HepG2 (cell line): ENCODE data around the gene PRRC2A. TPM values are rescaled to one million over a fixed set of nuclear protein-coding genes. Genes with fewer than 3 reads are reported as not detected.
A peak's percentile ranks its signal among the peaks of the same experiment; 100 is the strongest.

Experiments used
- ATAC-seq: fragments of 200-7000 bp; cut with Tn5 transposase; 3 replicates; pipeline ENCODE4 v1.9.1; 2020; ENCODE audit warnings: mild to moderate bottlenecking, moderate library complexity
- BruUV-seq: library from RNA; stranded (reverse); fragments of 400-500 nt; replicated peaks from 2 replicates; lab custom pipeline; 2021; lab: Mats Ljungman, UMichigan
- CTCF ChIA-PET: fragments of 300-600 bp; formaldehyde crosslinking; extraction: SDS; loops from one replicate; lab custom pipeline; 2021; ENCODE audit warnings: low total read pairs, inconsistent platforms, low intra/inter-chr PET ratio; lab: Yijun Ruan, JAX
- POLR2A ChIA-PET: fragments of 350-600 bp; sonication (Branson Sonifier 250); formaldehyde crosslinking; loops from one replicate; lab custom pipeline; 2020; ENCODE audit warnings: antibody characterized with exemption, inconsistent platforms; lab: Yijun Ruan, JAX
- DNase-seq: peaks from one replicate; pipeline ENCODE4 v3.0.0-alpha.2; 2015; ENCODE audit warnings: low spot score
- FAIRE-seq: peaks from 3 replicates; lab custom pipeline; 2011; peaks lifted over from hg19 to GRCh38; lab: Jason Lieb, UNC
- H2AFZ ChIP-seq: one replicate; pipeline ENCODE4 v1.6.1; 2011; ENCODE audit warnings: low read length, inconsistent platforms
- H3K27ac ChIP-seq: fragments of 300-600 bp; 3 replicates; pipeline ENCODE4 v1.8.0; 2011; ENCODE audit warnings: mixed run types, mild to moderate bottlenecking, mixed read lengths, low read length, inconsistent platforms; ENCODE audit not compliant: insufficient read depth; ENCODE audit errors: extremely low read length
- H3K27me3 ChIP-seq, 2 experiments: fragments of 200-600 bp in 1 of 2; 2 replicates in 1 of 2; 3 replicates in 1 of 2; pipeline versions ENCODE4 v1.6.0 to v1.8.0; 2011; ENCODE audit warnings: low read length in 2 of 2, mild to moderate bottlenecking in 2 of 2, moderate library complexity in 2 of 2, inconsistent platforms in 1 of 2; ENCODE audit not compliant: insufficient read depth in 2 of 2, control insufficient read depth in 1 of 2
- H3K36me3 ChIP-seq, 2 experiments: fragments of 200-600 bp in 1 of 2; replicated peaks in 1 of 2; 2 replicates in 1 of 2; 3 replicates in 1 of 2; pipeline versions ENCODE4 v1.5.1 to v1.8.0; 2011; ENCODE audit warnings: low read length in 2 of 2, inconsistent platforms in 1 of 2; ENCODE audit not compliant: insufficient read depth in 2 of 2, control insufficient read depth in 1 of 2
- H3K4me1 ChIP-seq: 2 replicates; pipeline ENCODE4 v1.5.1; 2012; ENCODE audit warnings: low read length, inconsistent platforms; ENCODE audit not compliant: insufficient read depth
- H3K4me2 ChIP-seq: 2 replicates; pipeline ENCODE4 v1.6.0; 2011; ENCODE audit warnings: low read depth, low read length, inconsistent platforms
- H3K4me3 ChIP-seq, 3 experiments: fragments of 200-600 bp in 1 of 3; sonication (generic), shearing (Covaris generic) in 1 of 3; replicated peaks in 1 of 3; 2 replicates each; pipeline ENCODE4 v1.5.1; 2011 to 2016; ENCODE audit warnings: low read length in 3 of 3, inconsistent platforms in 2 of 3, low read depth in 2 of 3, mild to moderate bottlenecking in 2 of 3, control low read depth in 1 of 3, mixed read lengths in 1 of 3; ENCODE audit not compliant: insufficient read depth in 1 of 3
- H3K79me2 ChIP-seq: one replicate; pipeline ENCODE4 v1.6.1; 2011; ENCODE audit warnings: low read length, inconsistent platforms; ENCODE audit not compliant: insufficient read depth
- H3K9ac ChIP-seq: 2 replicates; pipeline ENCODE4 v1.6.0; 2011; ENCODE audit warnings: mild to moderate bottlenecking, low read depth, low read length, inconsistent platforms; ENCODE audit not compliant: insufficient read depth
- H3K9me3 ChIP-seq: 2 replicates; pipeline ENCODE4 v1.5.1; 2012; ENCODE audit warnings: mild to moderate bottlenecking, low read length
- H4K20me1 ChIP-seq: 2 replicates; pipeline ENCODE4 v1.6.0; 2011; ENCODE audit warnings: inconsistent platforms, mild to moderate bottlenecking, low read length, moderate library complexity; ENCODE audit not compliant: insufficient read depth
- ARNTL ChIP-seq: sonication (generic); formaldehyde crosslinking; IDR thresholded peaks from 2 replicates; pipeline ENCODE4 v1.4.0; 2020; ENCODE audit warnings: mild to moderate bottlenecking, missing genetic modification reagents
- KLF16 ChIP-seq, 2 experiments: sonication (generic) in 1 of 2; formaldehyde crosslinking in 1 of 2; IDR thresholded peaks; 2 replicates each; pipeline versions ENCODE4 v1.6.1 to v1.8.0; 2016 to 2023; ENCODE audit warnings: missing genetic modification reagents in 2 of 2, missing compliant biosample characterization in 1 of 2
- PHF20 ChIP-seq: sonication (generic); formaldehyde crosslinking; IDR thresholded peaks from 2 replicates; pipeline ENCODE4 v1.5.0; 2020; ENCODE audit warnings: mild to moderate bottlenecking, missing genetic modification reagents
- RBFOX2 ChIP-seq: fragments of 200-400 bp; formaldehyde crosslinking; IDR thresholded peaks from 2 replicates; pipeline ENCODE4 v1.6.1; 2017; ENCODE audit warnings: low read depth, mild to moderate bottlenecking, low read length
- SRSF4 ChIP-seq: fragments of 200-400 bp; formaldehyde crosslinking; IDR thresholded peaks from one replicate; pipeline ENCODE4 v1.6.1; 2018; ENCODE audit warnings: mild to moderate bottlenecking, low read depth, low read length, moderate library complexity; ENCODE audit not compliant: poor library complexity, severe bottlenecking
- THAP11 ChIP-seq: IDR thresholded peaks from 2 replicates; pipeline ENCODE4 v1.6.1; 2016; ENCODE audit warnings: missing biosample characterization, missing genetic modification reagents
- ZNF335 ChIP-seq: sonication (generic); formaldehyde crosslinking; IDR thresholded peaks from 2 replicates; pipeline ENCODE4 v1.4.0; 2020; ENCODE audit warnings: missing genetic modification reagents
- ZNF337 ChIP-seq: sonication (generic); formaldehyde crosslinking; IDR thresholded peaks from 2 replicates; pipeline ENCODE4 v1.5.1; 2020; ENCODE audit warnings: missing genetic modification reagents, low read depth, mild to moderate bottlenecking, borderline replicate concordance
- ZNF552 ChIP-seq: sonication (generic); formaldehyde crosslinking; IDR thresholded peaks from 2 replicates; pipeline ENCODE4 v1.9.0; 2022; ENCODE audit warnings: missing genetic modification reagents, mild to moderate bottlenecking, borderline replicate concordance
- ZNF749 ChIP-seq: sonication (generic); formaldehyde crosslinking; IDR thresholded peaks from 2 replicates; pipeline ENCODE4 v1.8.0; 2022; ENCODE audit warnings: mild to moderate bottlenecking, missing genetic modification reagents, moderate library complexity, borderline replicate concordance
- ZNF883 ChIP-seq: sonication (generic); formaldehyde crosslinking; IDR thresholded peaks from 2 replicates; pipeline ENCODE4 v1.5.1; 2020; ENCODE audit warnings: mild to moderate bottlenecking, missing genetic modification reagents; ENCODE audit errors: not compliant biosample characterization
- WGBS: methylation state at CpG from one replicate; pipeline ENCODE4 v1.1.6; 2017; ENCODE audit warnings: low lambda C conversion rate; 5-methylcytosine and 5-hydroxymethylcytosine counted together
- in situ Hi-C: cut with HindIII; loops from 2 replicates; pipeline ENCODE4 v1.10.0; 2017; ENCODE audit warnings: low pct_unique_long_range_greater_than_20kb; ENCODE audit not compliant: extremely low pct_ligation_motif_present
- intact Hi-C: fragments of 100-400 bp; cut with micrococcal nuclease; formaldehyde crosslinking; loops from one replicate; pipeline ENCODE4 v1.10.0; 2022; ENCODE audit not compliant: unreplicated experiment
- polyA plus RNA-seq, 8 experiments: library from polyadenylated mRNA; depleted of rRNA in 3 of 8; stranded (reverse) in 7 of 8; unstranded in 1 of 8; fragments of >200 nt; fragmentation: Illumina TruSeq in 4 of 8; extraction: Trizol in 4 of 8; gene quantifications; 2 replicates each; pipeline versions ENCODE4 v1.2.1 to v1.2.3, GENCODE V29; 2011 to 2016; ENCODE audit warnings: low read depth in 4 of 8, missing spikeins in 1 of 8, mixed read lengths in 1 of 8; ENCODE audit not compliant: insufficient read depth in 1 of 8
- total RNA-seq, 5 experiments: library from RNA; depleted of rRNA; stranded (reverse); fragments of >200 nt; fragmentation: Illumina TruSeq; extraction: Trizol; gene quantifications; 2 replicates each; pipeline ENCODE4 v1.2.3, GENCODE V29; 2016; ENCODE audit warnings: low read depth in 1 of 5
- TF ChIP-seq, protein P1 (sequence below): sonication (generic); formaldehyde crosslinking; IDR thresholded peaks from 2 replicates; pipeline ENCODE4 v1.4.0; 2020; ENCODE audit warnings: mild to moderate bottlenecking, missing genetic modification reagents

The PRRC2A gene
- total and polyA plus RNA-seq, 2 of the 13 experiments (the other 11 are each of a cell fraction or from before 2014, with no cell fraction given) = 38.9 to 47.4 TPM

DNA sequence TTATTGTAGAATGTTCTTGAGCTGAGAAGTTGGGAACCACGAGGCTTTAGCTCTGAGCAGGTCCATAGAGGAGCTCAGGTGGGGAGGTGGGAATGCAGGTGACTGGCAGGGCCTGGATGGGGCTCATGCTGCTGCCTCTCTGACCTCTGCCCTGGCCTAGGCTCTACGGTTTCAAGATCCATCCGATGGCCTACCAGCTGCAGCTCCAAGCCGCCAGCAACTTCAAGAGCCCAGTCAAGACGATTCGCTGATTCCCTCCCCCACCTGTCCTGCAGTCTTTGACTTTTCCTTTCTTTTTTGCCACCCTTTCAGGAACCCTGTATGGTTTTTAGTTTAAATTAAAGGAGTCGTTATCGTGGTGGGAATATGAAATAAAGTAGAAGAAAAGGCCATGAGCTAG is 49.2 kb downstream of the PRRC2A start, which contains the start of gene LY6G5B:
TSS of gene LY6G5B (plus strand) at position 301 of the 400 bp plus-strand sequence. CDS start 975 bp downstream, outside the sequence.
- BruUV-seq = no TSS peak

DNA sequence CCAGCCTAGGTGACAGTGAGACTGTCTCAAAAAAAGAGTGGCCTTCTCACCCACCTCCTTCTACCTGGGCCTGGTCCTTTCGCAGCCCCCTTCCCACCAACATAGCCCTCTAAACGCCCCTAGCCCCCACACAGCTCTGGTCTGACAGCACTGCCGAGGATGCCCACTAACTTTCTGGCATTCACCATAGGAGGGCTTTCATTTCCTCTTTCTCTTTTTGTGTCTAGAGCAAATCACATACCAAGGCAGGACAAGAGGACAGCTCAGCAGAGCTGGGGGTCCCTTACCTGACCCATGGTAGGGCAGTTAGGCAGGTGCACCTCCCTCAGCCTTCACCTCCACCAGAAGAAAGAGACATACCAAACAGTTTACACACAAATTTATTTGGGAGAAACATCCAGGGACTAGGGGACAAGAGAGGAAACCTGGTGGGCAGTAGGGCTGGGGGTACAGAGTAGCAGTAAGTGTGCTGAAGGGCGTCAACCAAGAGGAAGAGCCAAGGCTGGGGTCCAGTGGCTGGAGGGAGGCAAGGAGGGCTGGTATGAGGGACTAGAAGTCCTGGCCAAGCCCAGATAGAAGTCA is 55.9 kb downstream of the PRRC2A start:
- no peak overlapping the region for H2AFZ ChIP-seq
- H3K27ac ChIP-seq = no peak overlapping the region
- H3K9me3 ChIP-seq = no peaks in the 10 kb centered on the region
- ATAC-seq (no peak), FAIRE-seq (no peak), DNase-seq (no peak)
- CTCF ChIA-PET = no interaction called here
- H3K27me3 ChIP-seq = no peaks in the 10 kb centered on the region
- no TSS peak for BruUV-seq
- H3K4me3 ChIP-seq = no peak overlapping the region
- no peak overlapping the region for H3K4me2 ChIP-seq
- in situ Hi-C loops = no loop called here
- H3K79me2 ChIP-seq = no peaks in the 10 kb centered on the region
- peaks cover 11% of the 10 kb centered on the region for H3K4me1 ChIP-seq
- intact Hi-C loops = no loop called here
- peaks cover 10 to 14% of the 10 kb centered on the region in 2 experiments for H3K36me3 ChIP-seq
- WGBS = 84% methylated on average over 4 of the region's 4 CpGs
- no peaks in the 10 kb centered on the region for H4K20me1 ChIP-seq
- POLR2A ChIA-PET = no interaction called here
- TF ChIP-seq PHF20 (CRISPR knock-in tag) (no peak), ARNTL (CRISPR knock-in tag) (no peak), ZNF749 (CRISPR knock-in tag) (no peak), KLF16 (CRISPR knock-in tag; IDR thresholded peaks at IDR 0.05) (no peak), ZNF335 (no peak), ZNF337 (no peak), ZNF552 (no peak), SRSF4 (no peak)
- TF ChIP-seq, protein P1, sequence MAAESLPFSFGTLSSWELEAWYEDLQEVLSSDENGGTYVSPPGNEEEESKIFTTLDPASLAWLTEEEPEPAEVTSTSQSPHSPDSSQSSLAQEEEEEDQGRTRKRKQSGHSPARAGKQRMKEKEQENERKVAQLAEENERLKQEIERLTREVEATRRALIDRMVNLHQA (CRISPR knock-in tag) = no peak
- TF ChIP-seq, all 625 proteins: peak for 0
- H3K9ac ChIP-seq = no peak overlapping the region

More for the DNA sequence above, 49.2 kb downstream of the PRRC2A start, which contains the start of gene LY6G5B:
- Histone ChIP-seq H3K4me3 (no peak within 1 kb of the TSS), H3K9ac (no peak within 1 kb of the TSS), H3K27ac (no peak within 1 kb of the TSS), H4K20me1 (no peaks in the 10 kb centered on the region), H3K36me3 (peaks cover 35 to 61% of the 10 kb centered on the region in 2 experiments), H3K27me3 (no peaks in the 10 kb centered on the region; a peak in 1 of 5 replicates), H3K79me2 (peaks cover 35% of the 10 kb centered on the region), H3K9me3 (no peaks in the 10 kb centered on the region), H2AFZ (no peak within 1 kb of the TSS), H3K4me2 (no peak within 1 kb of the TSS), H3K4me1 (peaks cover 32% of the 10 kb centered on the region)
- WGBS = 86% methylated on average over 8 of the region's 8 CpGs
- ChIA-PET POLR2A (interaction anchor here (0.7 to 2.8 kb wide), 11 partner anchors 10 to 161 kb away, joined by 3 to 14 read pairs (median 3); partner anchors contain the start of genes ABHD16A, APOM, BAG6 and C6orf47), CTCF (no interaction called here)
- ATAC-seq = no peak
- in situ Hi-C loops = no loop called here
- no peak for DNase-seq
- TF ChIP-seq THAP11 (CRISPR knock-in tag) = no peak
- 0 out of 2 replicates have a peak, but pooled peaks have one; percentile 3 for TF ChIP-seq RBFOX2
- peak; percentile 8 for TF ChIP-seq ZNF883 (CRISPR knock-in tag)
- FAIRE-seq = no peak
- intact Hi-C loops = loop anchor here (5.0 kb wide), 2 partner anchors 47 to 163 kb away; partner anchors contain the start of gene PRRC2A
